ENCODE measurements around the gene EOLA1.

The EOLA1 gene

GRCh38 chrX:149540621-149541520 lies at the start of gene EOLA1:
EOLA1 (plus strand) TSS chrX:149541012; CDS start chrX:149545631, 4,619 bp downstream.
- peak; percentile 95 for DNase-seq

DNA sequence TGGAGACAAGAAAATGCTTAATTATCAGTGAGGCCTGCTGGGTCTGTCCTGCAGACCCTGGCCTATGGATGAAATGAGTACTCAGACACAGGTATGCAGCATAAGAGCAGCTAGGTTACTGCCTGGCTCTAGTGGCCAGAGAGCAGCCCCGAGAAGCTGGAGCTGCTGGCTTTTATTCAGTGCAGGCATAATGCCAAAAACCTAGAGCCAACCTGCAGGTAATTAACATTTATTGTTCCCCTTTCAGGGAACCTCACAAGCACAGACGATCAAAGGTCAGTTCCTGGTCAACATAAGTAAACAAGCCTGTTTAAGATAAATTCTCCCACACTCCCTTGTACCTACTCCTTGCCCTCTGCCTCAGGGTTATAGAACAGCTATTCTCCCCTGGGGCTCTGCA lies 49.0 kb upstream of the EOLA1 start:
- DNase-seq: no peak

- DNase-seq: no peak
Measured at GRCh38 chrX:149493567-149494562, 46.9 kb upstream of the EOLA1 start.

- DNase-seq: no peak
Measured at GRCh38 chrX:149494844-149495565, 45.8 kb upstream of the EOLA1 start.

GRCh38 chrX:149495573-149496071 lies 45.2 kb upstream of the EOLA1 start:
- DNase-seq: peak; percentile 64

- DNase-seq: no peak
Measured at GRCh38 chrX:149497054-149497453, 43.8 kb upstream of the EOLA1 start.

DNA sequence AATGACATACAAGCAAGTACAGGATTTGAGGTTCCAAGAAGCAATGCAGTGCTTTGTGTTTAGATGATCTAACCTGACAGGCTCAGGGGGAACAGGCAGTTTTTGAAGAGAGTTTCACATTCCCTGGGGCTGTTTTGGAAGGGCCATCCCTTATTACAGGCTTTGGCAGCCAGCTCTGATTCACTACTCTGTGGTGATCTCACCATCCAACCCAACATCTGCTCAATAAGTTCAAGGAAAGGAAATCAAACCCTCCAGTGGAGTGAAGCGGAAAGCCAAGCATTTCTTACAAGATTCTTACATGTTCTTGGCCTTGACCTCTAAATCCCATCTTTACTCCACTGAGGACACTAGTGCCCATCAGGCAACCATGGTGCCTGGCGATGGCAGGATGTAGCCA lies 43.2 kb upstream of the EOLA1 start:
- DNase-seq: peak; percentile 38

- DNase-seq: no peak
Measured at GRCh38 chrX:149498767-149499166, 42.0 kb upstream of the EOLA1 start.

- DNase-seq: peak; percentile 29
Measured at GRCh38 chrX:149499766-149500165, 41.0 kb upstream of the EOLA1 start.

DNA sequence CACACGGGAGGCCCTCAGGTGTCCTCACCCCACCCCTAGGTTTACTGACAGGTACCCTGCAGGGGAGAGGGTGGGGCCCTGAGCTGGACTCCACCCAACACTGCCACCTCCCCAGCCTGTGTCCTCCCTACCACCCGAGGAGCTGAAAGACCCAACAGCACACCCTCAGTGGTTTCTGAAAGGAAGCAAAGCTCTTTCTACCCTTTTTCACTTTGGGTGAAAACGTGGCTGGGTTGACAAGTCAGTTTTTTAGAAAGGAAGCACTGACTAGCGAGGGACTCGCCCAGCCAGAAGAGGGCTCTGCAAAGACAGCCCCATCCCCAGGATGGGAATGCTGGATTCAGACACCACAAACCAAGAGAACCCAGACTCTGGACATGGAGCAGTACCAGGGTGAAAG lies 37.9 kb upstream of the EOLA1 start:
- peak; percentile 12 for DNase-seq

DNA sequence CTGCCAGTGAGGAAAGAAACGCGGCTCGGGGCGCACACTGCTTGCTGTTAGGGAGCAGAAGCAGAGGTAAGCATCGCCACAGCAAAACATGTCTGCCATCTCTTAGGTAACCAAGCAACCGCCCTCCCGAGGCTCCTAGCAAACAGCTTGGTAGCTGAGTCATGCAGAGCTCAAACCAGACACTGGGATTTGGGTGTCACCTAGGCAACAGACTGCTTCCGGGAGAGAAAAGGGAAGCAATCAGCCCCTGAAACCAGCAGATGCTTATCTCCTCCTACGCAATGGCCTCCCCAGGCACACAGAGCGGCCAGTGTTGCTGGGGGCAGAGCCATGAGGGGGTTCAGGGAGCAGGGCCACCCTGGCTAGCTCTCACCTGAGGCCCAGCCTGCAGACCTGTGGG lies 37.4 kb upstream of the EOLA1 start:
- peak; percentile 81 for DNase-seq

GRCh38 chrX:149504226-149504914 lies 36.4 kb upstream of the EOLA1 start:
- peak; percentile 85 for DNase-seq

DNA sequence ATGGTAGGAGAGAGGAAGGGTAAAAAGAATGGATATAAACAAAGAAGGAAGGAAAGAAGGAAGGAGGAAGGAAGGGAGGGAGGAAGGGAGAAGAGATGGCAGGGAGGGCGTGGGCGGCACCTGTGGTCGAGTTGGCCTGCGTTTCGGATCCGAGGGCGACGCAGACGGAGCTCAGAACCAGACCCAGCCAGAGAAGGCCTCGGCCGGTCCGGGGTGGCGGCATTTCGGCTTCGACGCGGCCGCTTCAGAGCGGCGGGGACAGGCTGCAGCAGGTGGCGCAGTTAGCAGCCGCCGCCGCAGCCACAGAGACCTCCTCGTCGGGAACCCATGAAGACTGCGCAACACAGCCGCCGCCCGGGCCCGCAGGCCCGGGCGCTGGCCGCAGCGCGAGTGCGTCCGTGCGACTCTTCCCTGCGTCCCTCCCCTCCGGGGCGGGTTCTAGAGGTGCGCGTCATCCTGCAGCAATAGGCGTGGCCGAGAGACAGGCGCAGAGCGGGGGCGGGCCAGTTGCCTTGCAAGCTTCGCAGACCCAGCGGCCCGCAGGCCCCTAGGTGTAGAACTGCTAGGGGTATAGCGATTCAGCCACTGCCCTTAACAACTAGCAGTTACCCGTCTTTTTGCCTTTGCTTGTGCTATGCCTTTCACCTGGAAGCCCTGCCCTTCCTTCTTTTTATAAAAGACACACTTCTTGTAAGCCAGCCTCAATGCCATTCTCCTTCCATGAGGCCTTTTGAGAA lies 35.7 kb upstream of the EOLA1 start, which contains the start of gene IDS:
TSS of gene IDS (minus strand) at position 392 of the 737 bp plus-strand sequence. CDS start at position 223, 169 bp downstream.
- DNase-seq: peak; percentile 96

DNA sequence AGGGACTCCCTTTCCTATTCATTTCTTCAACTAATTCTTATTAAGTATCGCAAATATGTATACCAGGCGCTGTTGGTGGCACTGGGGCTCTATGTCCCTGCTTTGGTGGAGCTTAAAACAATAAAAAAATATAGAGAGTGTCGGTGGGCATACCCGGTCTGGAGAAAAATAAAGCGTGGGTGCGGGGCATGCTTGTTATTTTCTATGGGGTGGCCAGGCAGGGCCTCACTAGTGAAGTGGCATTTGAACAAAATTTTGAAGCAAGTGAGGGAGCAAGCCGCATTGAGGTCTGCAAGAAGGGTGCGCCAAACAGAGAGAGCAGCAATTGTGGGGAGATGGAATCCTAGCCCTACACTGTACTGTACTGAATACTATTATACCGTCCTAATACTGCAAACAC lies 35.1 kb upstream of the EOLA1 start:
- peak; percentile 28 for DNase-seq

GRCh38 chrX:149506349-149506748 lies 34.5 kb upstream of the EOLA1 start:
- peak; percentile 28 for DNase-seq

DNA sequence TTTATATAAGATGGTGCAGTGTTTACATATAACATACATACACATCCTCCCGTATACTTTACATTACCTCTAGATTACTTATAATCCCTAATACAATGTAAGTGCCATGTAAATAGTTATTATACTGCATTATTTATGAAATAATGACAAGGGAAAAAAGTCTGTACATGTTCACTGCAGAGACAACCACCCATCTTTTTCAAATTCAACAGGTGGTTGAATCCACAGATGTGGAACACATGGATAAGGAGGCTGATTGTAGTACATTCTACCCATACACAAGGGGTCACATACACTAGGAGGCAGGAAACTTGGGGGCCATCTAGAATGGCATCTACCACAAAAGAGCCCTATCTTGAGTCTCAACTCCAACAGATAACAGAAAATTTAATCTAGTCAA lies 32.3 kb upstream of the EOLA1 start:
- no peak for DNase-seq

- no peak for DNase-seq
Measured at GRCh38 chrX:149510386-149510785, 30.4 kb upstream of the EOLA1 start.

DNA sequence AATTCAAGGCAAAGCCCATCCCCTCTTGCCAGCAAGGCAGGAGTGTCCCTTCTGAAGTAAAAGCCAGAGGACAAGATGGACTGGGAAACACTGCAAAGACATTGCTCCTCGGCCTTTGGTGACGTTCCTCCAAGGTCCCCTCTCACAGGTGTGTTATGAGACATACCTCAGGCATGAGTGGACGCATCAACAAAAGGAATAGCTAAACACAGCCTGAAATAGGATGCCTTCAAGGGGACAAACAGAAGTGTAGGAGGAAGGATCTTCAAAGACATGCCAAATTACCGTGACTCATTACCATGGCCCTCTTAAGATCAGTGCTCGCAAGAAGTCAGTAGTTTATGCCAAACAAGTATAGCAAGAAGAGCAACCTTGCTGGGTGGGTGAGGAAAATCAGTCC lies 29.7 kb upstream of the EOLA1 start:
- peak; percentile 89 for DNase-seq

- peak; percentile 88 for DNase-seq
Measured at GRCh38 chrX:149512225-149512885, 28.5 kb upstream of the EOLA1 start.

DNA sequence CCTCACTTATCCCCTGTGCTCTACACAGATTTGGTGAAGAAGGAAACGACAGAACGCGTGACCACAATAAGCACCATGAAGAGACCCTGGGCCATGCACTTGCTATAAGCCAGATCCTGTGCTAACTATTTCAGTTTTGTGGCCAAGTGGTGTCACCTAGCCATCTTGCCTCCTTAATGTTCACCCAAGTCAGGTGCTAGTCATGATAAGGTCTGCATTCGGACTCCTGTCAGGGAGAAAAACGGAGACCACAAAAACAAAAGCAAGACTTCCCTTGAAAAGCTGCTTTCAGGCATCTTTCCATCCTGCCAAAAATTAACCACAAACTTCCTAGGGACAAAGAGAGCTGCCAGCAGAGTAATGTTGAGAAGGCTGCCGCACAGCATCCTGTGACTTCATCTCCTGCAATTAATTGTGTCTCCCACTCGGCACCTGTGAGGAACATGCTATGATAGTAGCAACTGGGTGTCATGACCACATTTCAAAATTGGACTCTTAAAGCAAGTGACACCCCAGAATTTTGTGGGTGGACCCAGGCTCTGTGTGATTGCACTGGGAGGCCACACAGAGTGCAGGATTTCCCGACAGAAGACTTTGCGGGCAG lies 26.9 kb upstream of the EOLA1 start:
- DNase-seq: no peak
